Measurements from ENCODE around the gene C2orf81.

C2orf81 gene

DNA sequence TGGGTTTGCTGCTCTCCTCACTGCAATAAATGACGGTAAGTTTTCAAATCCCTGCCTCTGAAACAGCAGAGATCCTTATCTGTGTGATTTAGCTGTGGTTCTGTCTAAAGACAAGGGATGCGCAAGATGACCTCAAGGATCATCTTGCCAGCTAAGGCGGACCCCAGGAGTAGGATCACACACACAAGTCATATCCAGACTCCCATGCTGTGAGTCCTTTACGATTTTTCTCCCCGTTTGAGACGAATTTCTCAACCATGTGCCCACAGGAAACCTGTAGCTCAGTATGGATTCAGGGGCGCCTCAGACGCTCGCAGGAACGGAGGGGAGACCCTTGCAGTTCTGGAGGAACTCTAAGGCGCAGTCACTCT lies 30.2 kb downstream of the C2orf81 start:
- DNase-seq (ENCODE audit: low read depth in 2 of 2): no peak

DNA sequence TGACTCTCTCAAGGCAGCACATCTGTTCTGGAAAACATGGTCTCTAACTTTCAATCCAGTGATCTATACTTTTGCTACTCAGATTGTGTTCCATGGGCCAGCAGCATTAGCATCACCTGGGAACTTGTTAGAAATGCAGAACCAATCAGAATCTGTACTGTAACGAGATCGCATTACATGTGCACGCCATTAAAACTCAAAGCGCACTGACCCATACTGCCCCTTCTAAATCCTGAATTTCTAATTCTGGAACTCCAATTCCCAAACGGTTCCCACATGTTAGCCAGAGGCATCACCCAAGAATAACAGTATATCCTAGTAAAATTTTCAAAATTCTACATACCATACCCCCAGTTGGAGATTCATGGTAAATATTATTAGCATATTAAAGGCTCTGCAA lies 30.8 kb downstream of the C2orf81 start:
- DNase-seq (ENCODE audit: low read depth in 2 of 2): no peak

DNA sequence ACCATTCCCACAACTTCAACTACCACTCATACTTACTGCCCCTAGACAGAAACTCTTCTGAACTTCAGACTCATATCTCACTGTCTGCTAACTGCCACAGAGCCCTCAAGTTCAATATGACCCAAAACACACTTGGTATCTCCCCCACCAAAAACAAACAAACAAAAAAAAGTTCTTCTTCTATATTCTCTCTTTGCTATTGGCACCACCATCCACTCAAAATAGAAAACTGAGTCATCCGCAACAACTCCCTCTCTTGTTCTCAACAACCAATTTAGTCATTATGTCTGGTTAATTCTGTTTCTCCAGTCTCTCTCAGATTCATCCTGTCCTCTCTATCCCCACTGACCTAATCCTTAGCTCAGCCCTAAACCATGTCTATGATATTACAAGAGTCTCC lies 34.1 kb downstream of the C2orf81 start:
- no peak for DNase-seq (ENCODE audit: low read depth in 2 of 2)

DNA sequence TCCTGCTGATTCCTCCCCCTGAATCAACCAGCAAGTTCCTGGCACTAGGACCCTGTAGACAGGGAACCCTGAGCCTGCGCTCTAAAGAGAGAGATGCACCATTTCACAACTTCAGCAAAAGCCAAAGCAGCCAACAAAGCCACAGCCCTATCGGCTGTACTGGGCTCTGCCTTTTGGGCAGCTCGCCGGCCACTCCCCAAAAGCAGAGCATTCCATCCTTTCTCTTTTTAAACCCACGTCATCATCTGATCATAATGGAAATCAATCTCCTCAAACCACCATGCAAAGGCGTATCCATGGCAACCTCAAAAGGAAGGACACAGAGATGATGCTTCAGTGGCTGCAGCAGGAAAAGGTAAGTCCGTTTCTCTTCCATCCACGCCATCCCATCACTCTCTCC lies 36.0 kb downstream of the C2orf81 start:
- no peak for DNase-seq (ENCODE audit: low read depth in 2 of 2)

DNA sequence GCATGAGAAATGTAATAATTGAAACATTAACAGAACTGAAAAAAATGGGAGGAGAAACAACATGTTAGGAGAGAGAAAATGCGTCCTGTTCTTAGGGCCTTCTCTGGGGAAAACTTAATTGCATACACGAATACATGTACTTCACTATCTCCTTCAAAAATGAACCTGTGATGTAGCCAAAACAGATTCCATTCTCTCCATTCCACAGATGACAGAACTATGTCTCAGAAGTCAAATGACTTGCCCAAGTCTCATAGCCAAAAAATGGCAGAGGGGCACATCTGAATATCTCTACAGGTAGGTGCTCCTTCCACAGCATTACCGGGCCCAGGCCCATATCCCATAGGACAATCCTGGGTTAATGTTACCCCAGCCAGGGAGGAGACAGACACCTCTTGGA lies 37.4 kb downstream of the C2orf81 start:
- DNase-seq (ENCODE audit: low read depth in 2 of 2): no peak

DNA sequence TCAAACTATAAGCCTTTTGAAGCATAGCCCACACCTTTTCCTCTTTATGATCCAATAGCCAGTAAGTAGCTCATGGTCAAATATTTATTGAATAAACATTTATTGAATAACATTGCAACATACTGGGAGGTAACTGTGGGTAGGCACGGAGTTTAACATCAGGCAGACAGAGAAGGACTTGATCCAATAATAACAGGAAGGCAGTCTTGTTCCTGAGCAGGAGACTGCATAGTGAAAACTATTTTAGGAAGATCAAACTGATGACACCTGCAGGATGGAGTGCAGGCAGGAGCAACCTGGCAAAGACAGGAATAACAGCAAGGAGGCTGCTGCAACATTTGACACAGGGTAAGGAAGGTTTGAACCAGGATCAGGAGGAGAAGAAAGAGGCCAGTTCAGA lies 38.2 kb downstream of the C2orf81 start:
- DNase-seq (ENCODE audit: low read depth in 2 of 2): no peak

DNA sequence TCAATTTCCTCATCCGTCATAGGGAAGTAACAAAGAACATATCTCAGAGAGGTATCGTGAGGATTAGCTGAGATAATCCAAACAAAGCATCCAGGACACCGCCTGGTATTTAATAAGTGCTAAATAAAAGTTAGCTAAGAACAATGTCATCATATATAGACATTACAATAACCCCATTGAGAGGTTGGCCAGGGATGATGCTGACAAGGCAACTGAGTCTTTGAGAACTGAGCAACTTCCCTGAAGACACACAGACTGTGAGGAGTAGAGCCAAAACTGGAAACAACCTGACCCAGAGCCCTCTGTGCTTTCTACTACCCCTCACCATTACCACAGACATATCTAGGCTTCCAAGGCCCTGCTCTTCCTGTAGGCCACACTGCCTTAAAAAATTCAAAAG lies 39.7 kb downstream of the C2orf81 start:
- no peak for DNase-seq (ENCODE audit: low read depth in 2 of 2)

DNA sequence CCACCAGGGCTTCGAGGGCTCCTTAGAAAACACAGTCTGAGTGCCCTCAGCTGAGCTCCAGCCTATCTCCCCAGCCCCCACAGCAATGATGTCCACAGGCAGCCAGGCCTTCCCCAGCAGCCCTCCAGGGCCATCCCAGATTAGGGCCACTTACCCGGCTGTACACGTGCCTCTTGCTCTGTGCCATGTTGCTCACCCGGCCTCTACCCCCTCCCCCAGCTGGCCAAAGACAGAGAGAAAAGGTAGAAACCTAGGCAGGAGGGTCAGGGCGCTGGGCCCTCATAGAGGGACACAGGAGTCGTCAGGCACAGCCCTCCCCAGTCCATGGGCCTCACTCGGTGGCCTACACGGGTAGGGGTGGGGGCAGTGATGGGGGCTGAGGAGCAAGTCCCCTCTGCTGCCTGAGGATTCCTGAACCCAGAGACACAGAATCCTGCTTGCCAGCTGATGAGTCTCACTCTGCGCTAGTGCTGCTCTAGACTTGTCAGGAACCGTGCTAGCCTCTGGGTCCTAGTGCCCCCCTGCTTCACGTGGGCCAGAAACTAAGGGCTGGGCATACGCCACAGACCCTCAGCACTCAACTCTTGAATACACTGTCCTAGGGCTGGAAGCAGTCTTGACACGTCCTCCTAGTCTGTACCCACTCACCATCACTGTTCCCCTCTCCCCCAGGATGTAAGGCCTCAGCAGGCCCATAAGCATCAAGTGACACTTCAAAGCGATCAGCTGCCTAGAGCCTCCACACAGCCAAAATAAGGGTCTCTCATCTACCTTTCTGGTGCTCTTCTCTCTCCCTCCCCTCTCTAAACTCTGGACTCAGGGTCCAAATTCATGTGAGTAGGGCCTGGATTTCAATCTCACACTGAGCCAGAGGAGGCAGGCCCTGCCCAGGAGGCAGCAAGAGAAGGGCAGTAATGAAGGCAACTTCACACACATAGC lies 41.3 kb downstream of the C2orf81 start, which contains the start of gene DCTN1:
Gene DCTN1 (minus strand): TSS at position 461 of the 939 bp plus-strand sequence. CDS start 274 bp downstream, at position 187.
- DNase-seq (ENCODE audit: low read depth in 2 of 2): peak in 1 of 2 experiments; percentile 18

DNA sequence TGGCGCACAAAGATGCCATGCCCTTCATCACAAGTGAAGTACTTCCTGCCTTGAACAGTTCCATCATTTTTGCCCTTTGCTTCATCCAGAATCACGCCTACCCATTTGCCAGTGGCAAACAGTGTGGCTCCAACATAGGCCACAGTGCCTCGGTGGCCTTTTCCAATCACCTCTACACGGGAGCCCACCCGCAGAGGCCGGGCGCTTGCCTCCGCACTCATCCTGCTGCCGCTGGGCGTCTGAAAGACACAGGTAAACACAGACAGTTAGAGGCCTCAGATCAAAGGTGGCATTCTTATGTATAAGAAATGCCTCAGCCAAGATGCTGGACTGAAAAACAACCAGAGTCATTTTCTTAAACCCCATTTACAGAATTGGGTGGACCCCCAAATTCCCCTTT lies 43.4 kb downstream of the C2orf81 start:
- DNase-seq (ENCODE audit: low read depth in 2 of 2): no peak

DNA sequence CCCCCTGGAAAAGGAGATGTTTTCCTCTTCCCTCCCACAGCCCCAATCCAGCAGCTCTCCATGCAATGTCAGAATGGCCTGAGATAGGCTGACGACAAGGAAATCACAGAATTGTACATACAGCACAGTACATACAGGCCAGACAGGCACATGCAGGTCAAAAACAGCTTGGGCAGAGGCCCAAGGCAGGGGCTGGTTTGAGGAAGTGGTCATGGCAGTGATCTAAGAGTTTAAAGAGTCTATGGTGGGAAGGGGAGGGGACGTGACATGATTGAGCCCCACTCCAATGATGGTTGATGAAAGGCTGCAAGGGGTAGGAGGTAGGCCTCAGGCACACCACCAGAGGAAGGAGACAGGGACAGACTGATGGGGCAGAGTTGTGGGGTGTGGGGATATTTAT lies 45.6 kb downstream of the C2orf81 start:
- DNase-seq (ENCODE audit: low read depth in 2 of 2): no peak

DNA sequence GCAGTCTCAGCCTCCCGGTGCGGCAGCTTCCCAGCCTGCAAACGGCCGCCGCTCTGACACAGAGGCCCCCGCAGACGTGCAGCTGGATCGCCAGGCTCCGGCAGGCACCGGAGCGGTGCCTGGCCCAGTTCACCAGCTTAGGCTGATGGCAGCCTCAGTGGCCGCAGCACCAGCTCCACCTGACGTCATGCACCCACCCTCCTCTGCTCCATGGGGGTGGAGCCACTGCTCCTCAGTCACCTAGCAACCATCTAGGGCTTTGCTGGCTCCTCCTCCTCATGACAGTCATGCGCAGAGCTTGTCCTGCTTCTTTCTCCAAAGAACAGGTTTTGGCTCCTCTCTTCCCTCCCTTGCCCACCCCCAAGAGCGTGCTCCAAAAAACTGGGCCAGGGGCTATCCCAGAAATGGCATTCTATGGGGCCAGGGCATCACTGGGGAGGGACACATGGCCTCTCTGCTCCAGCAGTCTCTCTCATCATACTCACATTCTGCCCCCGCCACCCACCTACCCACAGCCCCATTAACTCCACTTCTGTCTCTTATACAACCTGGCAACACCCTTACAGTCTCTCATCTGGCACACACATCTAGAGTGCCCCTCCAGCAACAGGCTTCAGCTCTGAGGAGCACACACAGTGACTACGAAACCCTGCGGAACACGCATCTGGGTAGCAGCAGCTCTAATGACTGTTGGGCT lies 46.8 kb downstream of the C2orf81 start:
- DNase-seq (ENCODE audit: low read depth in 2 of 2): peak in 1 of 2 experiments; percentile 16

DNA sequence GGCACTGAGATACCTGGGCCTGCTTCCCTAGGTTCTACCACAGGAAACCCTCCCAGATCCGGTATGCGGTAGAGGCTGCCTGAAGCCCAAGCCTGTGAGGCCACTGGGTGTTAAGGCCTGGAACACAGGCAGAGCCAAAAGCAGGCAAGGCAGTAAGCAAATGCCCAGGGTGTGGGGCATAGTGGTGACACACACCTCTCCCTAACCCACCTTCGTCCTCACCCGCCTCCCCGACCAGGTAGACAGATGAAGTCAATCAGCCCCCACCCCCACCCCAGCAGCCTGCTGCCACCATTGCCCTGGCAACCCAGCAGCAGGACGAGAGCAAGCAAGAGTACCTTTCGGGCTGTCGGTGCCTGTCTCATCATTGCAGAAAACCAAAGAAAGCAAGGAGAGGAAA lies 47.4 kb downstream of the C2orf81 start:
- DNase-seq (ENCODE audit: low read depth in 2 of 2): no peak

DNA sequence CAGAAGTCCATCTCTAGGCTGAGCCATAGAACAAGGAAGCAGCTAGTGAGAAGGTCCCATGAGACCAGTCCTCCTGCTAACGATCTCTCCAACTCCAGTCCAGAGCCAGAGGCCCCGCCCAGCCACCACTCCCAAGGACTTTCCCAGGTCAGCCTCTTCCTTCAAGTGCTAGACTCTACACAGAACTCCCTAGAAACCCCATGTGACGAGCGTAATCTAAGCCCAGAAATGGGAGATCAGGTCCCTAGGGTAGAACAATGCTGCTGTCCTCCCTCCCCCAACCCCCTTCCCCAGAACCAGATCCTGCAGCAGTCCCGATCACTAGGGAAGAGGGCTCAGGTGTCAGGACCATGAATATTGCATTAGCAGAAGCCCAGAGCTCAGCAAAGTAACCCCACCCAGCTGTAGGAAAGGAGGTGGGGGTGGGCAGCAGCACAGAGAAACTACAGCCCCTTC lies 48.2 kb downstream of the C2orf81 start:
- DNase-seq (ENCODE audit: low read depth in 2 of 2): no peak

DNA sequence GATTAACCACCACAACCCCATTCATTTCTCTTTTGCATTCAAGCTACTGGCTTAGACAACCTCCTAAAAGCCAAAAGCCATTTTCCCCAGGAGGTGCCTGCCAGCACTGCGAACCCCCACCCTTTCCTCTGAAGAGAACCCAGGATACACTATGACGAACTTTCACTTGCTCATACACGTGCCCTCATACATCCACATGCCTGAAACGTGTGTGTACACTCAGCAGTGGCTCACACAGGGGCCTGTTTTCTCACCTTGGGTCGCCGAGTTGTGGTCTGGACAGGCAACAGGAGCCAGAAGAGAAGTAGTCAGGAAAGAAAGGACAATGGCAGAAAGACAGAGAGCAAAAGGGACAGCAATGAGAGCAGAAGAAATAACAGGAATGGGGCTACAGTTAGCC lies 48.7 kb downstream of the C2orf81 start:
- DNase-seq (ENCODE audit: low read depth in 2 of 2): no peak

DNA sequence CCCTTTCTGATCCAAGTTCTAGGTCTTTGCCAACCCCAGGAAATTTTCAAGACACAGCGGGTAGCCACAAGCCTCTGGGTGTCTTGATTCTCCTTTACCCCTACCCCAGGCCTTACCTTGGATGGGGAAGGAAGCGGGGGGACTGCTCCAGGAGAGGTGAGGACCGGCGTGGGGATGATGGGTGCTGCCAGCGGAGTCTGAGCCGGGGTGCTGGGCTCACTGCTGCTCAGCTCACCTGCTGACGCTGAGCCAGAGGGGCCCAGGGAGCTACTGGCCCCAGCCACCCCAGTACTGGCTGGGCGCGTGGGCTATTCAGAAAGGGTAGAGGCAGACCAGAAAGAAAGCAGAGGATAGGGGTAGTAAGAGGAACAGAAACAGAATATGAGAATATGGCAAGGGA lies 50.0 kb downstream of the C2orf81 start:
- no peak for DNase-seq (ENCODE audit: low read depth in 2 of 2)

DNA sequence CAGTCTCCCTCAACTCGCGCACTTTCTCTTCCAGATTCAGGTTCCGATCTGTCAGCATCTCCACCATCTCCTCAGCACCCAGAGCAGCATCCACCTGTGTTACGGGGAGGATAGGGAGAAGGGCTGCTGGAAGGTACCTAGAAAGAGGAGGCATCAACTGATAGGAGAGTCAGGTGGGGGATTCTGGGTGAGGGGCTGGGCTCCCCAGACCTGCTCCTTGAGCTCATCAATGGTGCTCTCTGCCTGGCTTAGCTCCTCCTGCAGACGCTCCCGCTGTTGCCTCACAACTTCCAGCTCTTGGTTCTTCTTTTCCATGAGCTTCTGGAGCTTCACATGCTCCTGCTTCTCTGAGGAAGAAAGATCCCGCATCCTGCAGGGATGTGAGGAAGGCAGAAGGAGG lies 51.4 kb downstream of the C2orf81 start:
- no peak for DNase-seq (ENCODE audit: low read depth in 2 of 2)

DNA sequence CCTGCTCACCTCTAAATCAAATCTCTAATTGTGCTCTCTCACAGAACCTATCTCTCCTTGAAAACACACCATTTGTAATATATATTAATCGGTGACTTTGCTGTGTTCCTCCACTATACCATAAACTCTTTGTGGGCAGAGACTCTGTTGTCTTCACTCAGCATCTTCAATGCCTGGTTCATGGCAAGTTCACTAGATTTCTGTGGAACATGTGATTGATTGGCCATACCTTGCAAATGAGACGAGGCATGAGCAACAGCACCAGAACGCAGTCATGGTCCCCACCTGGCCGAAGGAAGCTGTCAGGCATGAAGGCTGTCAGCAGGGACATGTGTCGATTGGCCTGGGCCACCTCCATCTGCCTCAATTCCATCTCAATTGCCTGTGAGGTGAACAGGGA lies 52.9 kb downstream of the C2orf81 start:
- no peak for DNase-seq (ENCODE audit: low read depth in 2 of 2)

DNA sequence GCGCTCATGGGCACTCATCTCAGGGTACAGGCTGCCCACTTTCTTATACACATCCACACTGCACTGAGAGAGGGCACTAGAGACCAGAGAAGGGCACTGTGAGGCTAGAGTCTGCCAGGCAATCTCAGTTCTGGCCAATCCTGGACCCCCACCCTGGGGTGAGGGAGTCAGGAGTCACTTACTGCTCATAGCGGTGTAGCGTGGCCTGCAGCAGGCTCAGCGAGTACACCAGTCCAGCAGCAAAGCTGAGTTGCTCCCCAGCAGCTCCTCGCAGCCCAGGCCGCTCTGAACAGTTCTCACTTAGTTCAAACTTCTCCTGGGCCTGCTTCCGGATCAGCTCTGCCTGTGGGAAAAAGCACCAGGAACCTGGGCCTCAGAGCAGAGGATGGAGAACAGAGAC lies 53.6 kb downstream of the C2orf81 start:
- no peak for DNase-seq (ENCODE audit: low read depth in 2 of 2)

DNA sequence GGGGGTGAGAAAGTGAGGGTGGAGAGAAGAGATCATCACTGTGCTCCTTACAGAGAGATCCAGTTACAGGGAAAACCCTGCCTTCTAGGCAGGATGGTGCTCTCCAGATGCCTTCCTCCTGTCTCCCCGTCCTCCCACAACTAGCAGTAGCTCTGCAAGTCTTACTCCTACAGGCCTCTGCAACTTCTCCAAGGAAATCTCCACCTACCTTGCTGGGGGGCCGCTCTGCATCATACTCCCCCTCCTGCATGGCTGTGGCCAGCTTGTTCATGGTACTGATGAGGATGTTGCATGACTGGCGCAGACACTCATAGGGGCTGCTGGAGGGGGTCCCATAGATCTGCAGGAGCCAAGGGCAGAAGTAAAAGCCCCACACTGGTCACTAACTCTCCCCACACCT lies 55.4 kb downstream of the C2orf81 start:
- no peak for DNase-seq (ENCODE audit: low read depth in 2 of 2)

DNA sequence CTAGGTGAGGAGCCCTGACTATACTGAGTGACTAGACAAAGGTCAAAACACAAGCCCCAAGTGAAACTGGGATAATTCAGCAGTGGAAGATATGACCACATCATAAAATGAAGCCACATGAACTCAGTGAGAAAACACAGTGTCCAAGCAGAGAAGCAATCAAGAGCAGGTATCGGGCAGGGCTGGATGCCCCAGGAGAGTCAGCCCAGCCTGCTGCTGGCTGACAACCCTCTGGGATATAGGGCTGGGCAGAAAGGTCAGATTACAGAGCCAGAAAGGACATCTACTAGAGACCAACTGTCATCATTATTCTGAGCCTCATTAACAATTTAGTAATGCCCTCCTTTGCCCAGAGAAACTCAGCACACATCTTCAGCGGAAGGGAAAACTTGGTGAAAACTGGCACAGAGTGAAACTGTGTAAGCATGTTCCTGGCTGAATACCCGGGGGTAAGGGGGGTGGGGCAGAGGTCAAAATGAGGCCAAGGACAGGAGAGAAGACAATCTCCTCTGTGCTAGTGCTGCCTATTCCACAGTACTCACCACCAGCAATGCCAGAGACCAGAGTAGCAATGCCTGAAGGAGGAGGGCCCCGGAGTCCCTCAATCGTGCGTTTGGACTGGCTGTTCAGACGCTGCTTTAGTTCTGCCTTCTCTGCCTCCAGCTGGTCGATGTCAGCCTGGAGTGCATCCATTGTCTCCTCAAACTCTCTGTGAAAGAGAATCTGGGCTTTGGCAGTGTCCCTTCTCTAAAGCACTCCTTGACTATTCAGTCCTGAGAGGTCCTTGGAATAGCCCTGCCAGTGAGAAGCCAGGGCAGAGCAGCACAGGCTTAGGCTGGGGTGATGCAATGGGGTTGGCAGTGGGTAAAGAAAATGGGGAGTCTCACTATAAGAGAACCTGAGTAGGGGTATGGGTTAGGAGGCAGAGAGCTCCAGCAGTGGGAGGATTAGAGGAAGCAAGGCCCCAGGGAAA lies 56.6 kb downstream of the C2orf81 start:
- DNase-seq (ENCODE audit: low read depth in 2 of 2): no peak
